Esophagus squamous epithelium (tissue), 5 donors: Measurements from ENCODE around the gene ABCC1. TPM values are rescaled to one million over a fixed set of nuclear protein-coding genes. Genes with fewer than 3 reads are reported as not detected.
"Not testable (repeated sequence)": the region's sequence is repeated elsewhere in the genome, so short reads cannot be mapped to it uniquely, and the experiment has no call there.

ENCODE experiments used
- DNase-seq: peaks from one replicate; lab custom pipeline; 2025; lab: John Stamatoyannopoulos, UW
- H3K27ac ChIP-seq, 4 donors: fragments of 200-600 bp; sonication (generic); one replicate each; pipeline ENCODE4 v1.5.1; 2016 to 2019; ENCODE audit warnings: mild to moderate bottlenecking in 1 of 4
- H3K27me3 ChIP-seq, 4 donors: fragments of 200-600 bp; sonication (generic); 1 replicate in 3 of 4; 2 replicates in 1 of 4; pipeline versions ENCODE4 v1.5.1 to v1.6.0; 2017 to 2021; ENCODE audit warnings: antibody characterized with exemption in 1 of 4
- H3K36me3 ChIP-seq, 3 donors: fragments of 200-600 bp; sonication (generic); one replicate each; pipeline ENCODE4 v1.5.1; 2016 to 2019
- H3K4me1 ChIP-seq, 3 donors: fragments of 200-600 bp; sonication (generic); one replicate each; pipeline ENCODE4 v1.5.1; 2017 to 2019
- H3K4me3 ChIP-seq, 4 donors: fragments of 200-600 bp; sonication (generic); 1 replicate in 3 of 4; 2 replicates in 1 of 4; pipeline ENCODE4 v1.5.1; 2016 to 2019; ENCODE audit warnings: mild to moderate bottlenecking in 2 of 4, moderate library complexity in 1 of 4
- H3K9me3 ChIP-seq, 3 donors: fragments of 200-600 bp; sonication (generic); one replicate each; pipeline ENCODE4 v1.5.1; 2016 to 2019
- CTCF ChIP-seq, 6 experiments: fragments of 450-650 bp in 4 of 6; fragments of 200-600 bp in 2 of 6; sonication (generic) in 2 of 6; IDR thresholded peaks; one replicate each; pipeline ENCODE4 v1.5.1; 2016 to 2019; ENCODE audit warnings: antibody characterized with exemption in 6 of 6, mild to moderate bottlenecking in 4 of 6, moderate library complexity in 4 of 6
- POLR2A ChIP-seq, 4 donors: fragments of 450-650 bp; IDR thresholded peaks; one replicate each; pipeline ENCODE4 v1.6.1; 2017; ENCODE audit warnings: antibody characterized with exemption in 4 of 4, mild to moderate bottlenecking in 4 of 4, moderate library complexity in 3 of 4
- WGBS, 2 donors: methylation state at CpG; one replicate each; pipeline ENCODE4 v1.1.5; 2018; 5-methylcytosine and 5-hydroxymethylcytosine counted together
- intact Hi-C: fragments of 100-400 bp; cut with DNase I; formaldehyde crosslinking; loops from one replicate; pipeline ENCODE4 v1.15.0; 2022
- total RNA-seq, 4 donors: library from RNA; depleted of rRNA; stranded (reverse); fragments of >200 nt; gene quantifications; one replicate each; pipeline ENCODE4 v1.1.0, GENCODE V29; 2016
- donor health status: DM: yes; HTN: yes; CAD: no.

The ABCC1 gene
- total RNA-seq, 4 donors from 2014 or later, result 22.9 to 56.7 (median 46.9) TPM

GRCh38 chr16:15953929-15954813 lies 4.8 kb downstream of the ABCC1 start:
- Histone ChIP-seq H3K27ac (peak overlapping the region; percentile 9 to 96 (median 83)), H3K36me3 (no peaks in the 10 kb centered on the region), H3K4me3 (no peak overlapping the region), H3K27me3 (no peaks in the 10 kb centered on the region), H3K9me3 (no peaks in the 10 kb centered on the region), H3K4me1 (peaks cover 12 to 83% (median 38%) of the 10 kb centered on the region in 3 donors)
- TF ChIP-seq CTCF (IDR thresholded peaks at IDR 0.05) (no peak), POLR2A (IDR thresholded peaks at IDR 0.05) (no peak)
- intact Hi-C loops, result no loop called here
- no peak for DNase-seq
- 69 to 73% methylated on average over 12 to 14 of the region's 17 CpGs for WGBS, 2 donors

GRCh38 chr16:15954814-15955151 lies 5.4 kb downstream of the ABCC1 start:
- no peak for DNase-seq
- 46 to 50% methylated on average over 6 to 9 of the region's 11 CpGs for WGBS, 2 donors
- peak overlapping the region in 3 of 4 donors; percentile 36 to 96 (median 74) for H3K27ac ChIP-seq

GRCh38 chr16:15955425-15955824 lies 6.0 kb downstream of the ABCC1 start:
- Histone ChIP-seq H3K27me3 (no peaks in the 10 kb centered on the region), H3K27ac (peak overlapping the region in 3 of 4 donors; percentile 36 to 96 (median 74)), H3K4me3 (no peak overlapping the region), H3K4me1 (peaks cover 14 to 91% (median 49%) of the 10 kb centered on the region in 3 donors), H3K9me3 (no peaks in the 10 kb centered on the region), H3K36me3 (no peaks in the 10 kb centered on the region)
- intact Hi-C loops, result no loop called here
- TF ChIP-seq CTCF (IDR thresholded peaks at IDR 0.05), result no peak
- DNase-seq, result no peak
- WGBS, 2 donors, result 80 to 93% methylated on average over 4 of the region's 4 CpGs

More at GRCh38 chr16:15954814-15955151, 5.4 kb downstream of the ABCC1 start:
- Histone ChIP-seq H3K9me3 (no peaks in the 10 kb centered on the region), H3K4me1 (peaks cover 12 to 87% (median 44%) of the 10 kb centered on the region in 3 donors), H3K27me3 (no peaks in the 10 kb centered on the region), H3K36me3 (no peaks in the 10 kb centered on the region), H3K4me3 (no peak overlapping the region)
- TF ChIP-seq CTCF (IDR thresholded peaks at IDR 0.05), result no peak
- no peak for TF ChIP-seq POLR2A (IDR thresholded peaks at IDR 0.05)
- intact Hi-C loops, result no loop called here

- DNase-seq, H3K27ac ChIP-seq, H3K27me3 ChIP-seq, H3K9me3 ChIP-seq, H3K4me3 ChIP-seq, H3K36me3 ChIP-seq, intact Hi-C loops: not testable (repeated sequence)
- WGBS, 2 donors, result 92 to 93% methylated on average over 6 of the region's 6 CpGs
- H3K4me1 ChIP-seq, result peaks cover 18 to 91% (median 49%) of the 10 kb centered on the region in 3 donors
Observed at GRCh38 chr16:15956106-15956505, 6.7 kb downstream of the ABCC1 start.

- intact Hi-C loops, result no loop called here
- peaks cover 14 to 91% (median 44%) of the 10 kb centered on the region in 3 donors for H3K4me1 ChIP-seq
- WGBS, 2 donors, result 59 to 71% methylated on average over 4 to 8 of the region's 9 CpGs
Observed at GRCh38 chr16:15958703-15959348, 9.4 kb downstream of the ABCC1 start.

More at GRCh38 chr16:15958703-15959348, 9.4 kb downstream of the ABCC1 start:
- peak overlapping the region in 3 of 4 donors; percentile 11 to 57 (median 40) for H3K27ac ChIP-seq
- no peaks in the 10 kb centered on the region for H3K9me3 ChIP-seq
- no peak overlapping the region for H3K4me3 ChIP-seq
- H3K27me3 ChIP-seq, result no peaks in the 10 kb centered on the region
- no peaks in the 10 kb centered on the region for H3K36me3 ChIP-seq
- TF ChIP-seq POLR2A (IDR thresholded peaks at IDR 0.05), result no peak
- no peak for DNase-seq
